ENCODE results near the gene STX7. TPM values are rescaled to one million over a fixed set of nuclear protein-coding genes. Genes with fewer than 3 reads are reported as not detected.
"Not testable (repeated sequence)": the region's sequence is repeated elsewhere in the genome, so short reads cannot be mapped to it uniquely, and the experiment has no call there.

Gene STX7, protein sequence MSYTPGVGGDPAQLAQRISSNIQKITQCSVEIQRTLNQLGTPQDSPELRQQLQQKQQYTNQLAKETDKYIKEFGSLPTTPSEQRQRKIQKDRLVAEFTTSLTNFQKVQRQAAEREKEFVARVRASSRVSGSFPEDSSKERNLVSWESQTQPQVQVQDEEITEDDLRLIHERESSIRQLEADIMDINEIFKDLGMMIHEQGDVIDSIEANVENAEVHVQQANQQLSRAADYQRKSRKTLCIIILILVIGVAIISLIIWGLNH
- total RNA-seq (10 to 100 TPM; 17.3 to 18.4 TPM), total RNA-seq (26.0 to 32.4 reads per million in 2 donors)

DNA sequence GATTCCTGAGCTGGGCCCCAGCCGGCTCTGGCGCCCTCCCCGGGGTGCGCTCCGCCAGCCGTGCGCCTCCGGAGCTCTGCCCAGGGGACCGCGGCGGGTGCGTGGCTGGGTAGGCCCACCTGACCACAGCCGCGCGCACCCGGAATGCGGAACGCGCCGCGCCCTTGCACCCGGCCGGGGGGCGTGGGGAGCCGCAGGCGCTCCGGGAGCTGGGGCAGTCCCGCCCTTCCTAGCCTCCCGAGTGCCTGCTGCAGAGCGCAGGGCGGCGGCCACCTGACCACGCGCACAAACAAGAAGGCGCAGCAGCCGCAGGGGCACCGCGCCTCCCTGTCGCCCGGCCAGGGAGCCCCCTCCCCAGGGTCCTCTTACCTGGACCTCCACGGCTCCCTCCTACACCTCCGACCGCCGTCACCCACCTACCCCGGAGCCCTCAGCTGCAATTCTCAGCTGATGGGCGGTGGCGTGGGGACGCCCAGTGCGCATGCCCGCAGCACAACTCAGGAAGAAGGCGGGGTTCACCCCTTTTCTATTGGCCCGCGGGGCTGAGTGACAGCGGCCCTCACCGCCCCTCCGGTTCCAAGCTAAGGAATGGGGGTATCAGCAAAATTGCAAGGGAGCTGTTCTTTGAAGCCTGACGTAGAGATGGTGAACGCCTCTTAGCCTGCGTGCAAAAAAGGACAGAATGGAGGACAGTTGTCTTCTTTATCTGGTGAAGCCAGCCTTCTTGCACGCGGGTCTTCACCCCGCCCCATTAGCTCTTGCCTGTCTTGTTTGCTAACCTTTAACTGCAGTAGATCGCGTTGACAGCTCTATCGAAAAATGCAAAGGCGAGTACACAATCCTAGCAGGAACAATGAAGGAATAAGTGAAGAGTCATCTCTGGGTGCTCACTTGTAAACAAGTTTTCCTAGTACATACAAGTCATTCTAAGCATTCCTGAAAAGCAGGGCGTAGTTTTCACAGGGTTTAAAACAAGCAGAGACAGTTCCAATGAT, at the start of gene STX7:
TSS of gene STX7 (minus strand) at position 479 of the 995 bp plus-strand sequence. CDS start 9,586 bp downstream, outside the sequence.
- H3K27me3 Mint-ChIP-seq: no peaks in the 10 kb centered on the region
- peaks cover 2% of the 10 kb centered on the region for H3K36me3 Mint-ChIP-seq (ENCODE audit: low read depth)

DNA sequence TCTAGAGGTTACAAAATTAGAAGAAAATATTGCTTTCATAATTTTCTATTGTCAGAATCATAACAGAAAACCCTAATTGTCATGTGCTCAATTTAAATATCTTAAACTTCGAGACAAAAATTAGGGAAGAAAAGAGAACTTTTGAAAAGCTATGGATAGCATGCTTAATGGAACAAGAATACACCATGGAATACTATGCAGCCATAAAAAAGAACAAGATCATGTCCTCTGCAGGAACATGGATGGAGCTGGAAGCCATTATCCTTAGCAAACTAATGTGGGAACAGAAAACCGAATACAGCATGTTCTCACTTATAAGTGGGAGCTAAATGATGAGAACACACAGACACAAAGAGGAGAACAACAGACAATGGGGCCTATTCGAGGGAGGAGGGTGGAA, 47.2 kb upstream of the STX7 start:
- H3K36me3 Mint-ChIP-seq (ENCODE audit: low read depth); H3K9me3 ChIP-seq (ENCODE audit: control insufficient read depth, low read length, poor library complexity, severe bottlenecking); H3K4me1 Mint-ChIP-seq; H3K27ac Mint-ChIP-seq; ATAC-seq; DNase-seq; H3K4me3 Mint-ChIP-seq: not testable (repeated sequence)
- peaks cover 40% of the 10 kb centered on the region for H3K27me3 Mint-ChIP-seq

More for the DNA sequence above, at the start of gene STX7:
- Mint-ChIP-seq H3K27ac (no peak within 1 kb of the TSS), H3K4me3 (peak within 1 kb of the TSS; percentile 98), H3K4me1 (peaks cover 30% of the 10 kb centered on the region)
- H3K9me3 ChIP-seq (ENCODE audit: control insufficient read depth, low read length, poor library complexity, severe bottlenecking): no peaks in the 10 kb centered on the region
- ATAC-seq (peak; percentile 93), DNase-seq (peak; percentile 75 to 78 (median 76))

DNA sequence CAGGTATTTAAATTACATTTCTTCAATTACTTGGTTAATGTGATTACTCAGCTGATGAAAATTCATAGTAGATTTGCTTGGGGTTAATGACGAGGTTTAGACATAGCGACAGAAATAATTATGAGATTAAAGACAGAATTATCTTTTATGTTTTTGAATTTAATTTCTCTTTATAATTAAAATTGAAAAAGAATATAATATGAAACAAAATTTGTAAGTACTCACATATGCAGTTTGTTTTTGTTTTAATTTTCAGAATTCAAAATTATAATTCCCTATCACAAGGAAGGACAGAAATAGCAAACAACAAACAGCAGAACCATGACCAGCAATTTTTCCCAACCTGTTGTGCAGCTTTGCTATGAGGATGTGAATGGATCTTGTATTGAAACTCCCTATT, 39.5 kb upstream of the STX7 start, which contains the start of gene TAAR8:
TSS of gene TAAR8 (plus strand) at position 301 of the 400 bp plus-strand sequence. CDS start at position 322, 21 bp downstream.
- no peak within 1 kb of the TSS for H3K27ac Mint-ChIP-seq
- H3K36me3 Mint-ChIP-seq (ENCODE audit: low read depth): no peaks in the 10 kb centered on the region
- no peak within 1 kb of the TSS for H3K4me3 Mint-ChIP-seq
- no peaks in the 10 kb centered on the region for H3K9me3 ChIP-seq (ENCODE audit: control insufficient read depth, low read length, poor library complexity, severe bottlenecking)
- H3K27me3 Mint-ChIP-seq: peaks cover 42% of the 10 kb centered on the region
- peaks cover 3% of the 10 kb centered on the region for H3K4me1 Mint-ChIP-seq
- ATAC-seq: no peak
- DNase-seq: no peak

DNA sequence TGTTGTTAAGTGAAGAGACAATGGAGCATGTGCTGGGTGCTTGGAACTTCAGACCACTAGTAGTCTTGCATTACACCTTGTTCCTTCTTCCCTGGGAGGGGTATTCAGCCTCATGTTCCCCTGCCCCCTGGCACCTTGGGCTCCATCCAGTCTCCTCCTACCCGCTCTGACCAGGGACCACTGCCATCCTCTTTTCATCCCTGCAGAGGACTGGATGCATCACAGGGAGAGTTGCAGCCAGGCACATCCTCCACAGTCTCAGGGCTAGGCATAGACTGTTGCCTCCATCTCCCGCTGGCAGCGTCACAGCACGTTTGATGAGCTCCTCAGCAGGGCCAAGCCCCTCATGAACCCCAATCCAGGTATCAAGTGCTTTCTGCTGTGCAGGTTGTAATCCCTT, 38.3 kb upstream of the STX7 start:
- H3K9me3 ChIP-seq (ENCODE audit: control insufficient read depth, low read length, poor library complexity, severe bottlenecking): no peaks in the 10 kb centered on the region
- peaks cover 32% of the 10 kb centered on the region for H3K27me3 Mint-ChIP-seq
- H3K36me3 Mint-ChIP-seq (ENCODE audit: low read depth): no peaks in the 10 kb centered on the region
- H3K27ac Mint-ChIP-seq: no peak overlapping the region
- ATAC-seq (no peak), DNase-seq (no peak)
- H3K4me1 Mint-ChIP-seq: peaks cover 3% of the 10 kb centered on the region
- H3K4me3 Mint-ChIP-seq: no peak overlapping the region

DNA sequence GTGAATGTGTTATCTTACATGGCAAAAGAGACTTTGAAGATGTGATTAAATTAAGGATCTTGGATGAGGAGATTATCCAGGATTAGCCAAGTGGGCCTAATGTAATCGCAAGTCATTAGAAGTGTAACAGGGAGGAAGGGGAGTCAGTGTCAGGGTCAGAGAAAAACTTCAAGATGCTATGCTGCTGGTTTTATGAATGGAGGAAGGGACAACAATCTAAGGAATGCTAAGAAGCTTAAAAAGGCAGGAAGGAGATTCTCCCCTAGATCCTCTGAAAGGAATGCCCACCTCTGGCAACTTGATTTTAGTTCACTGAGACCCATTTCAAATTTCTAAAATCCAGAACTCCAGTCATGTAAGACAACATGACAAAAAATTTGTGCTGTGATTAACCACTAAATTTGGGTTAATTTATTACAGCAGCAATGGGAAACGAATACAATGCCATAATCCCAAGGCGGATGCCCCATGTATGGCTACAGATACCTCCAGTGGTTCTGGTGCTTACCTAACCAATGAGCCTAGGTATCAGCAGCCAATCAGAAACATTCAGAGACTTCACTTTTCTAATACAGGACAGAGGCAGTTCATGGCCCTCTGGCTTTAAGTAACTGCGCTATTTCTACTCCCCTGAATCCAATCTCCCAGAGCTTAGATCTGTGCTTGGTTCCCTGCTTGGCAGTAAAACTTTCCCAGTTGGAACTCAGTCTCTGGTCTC, 36.0 kb upstream of the STX7 start:
- peaks cover 3% of the 10 kb centered on the region for H3K4me1 Mint-ChIP-seq

DNA sequence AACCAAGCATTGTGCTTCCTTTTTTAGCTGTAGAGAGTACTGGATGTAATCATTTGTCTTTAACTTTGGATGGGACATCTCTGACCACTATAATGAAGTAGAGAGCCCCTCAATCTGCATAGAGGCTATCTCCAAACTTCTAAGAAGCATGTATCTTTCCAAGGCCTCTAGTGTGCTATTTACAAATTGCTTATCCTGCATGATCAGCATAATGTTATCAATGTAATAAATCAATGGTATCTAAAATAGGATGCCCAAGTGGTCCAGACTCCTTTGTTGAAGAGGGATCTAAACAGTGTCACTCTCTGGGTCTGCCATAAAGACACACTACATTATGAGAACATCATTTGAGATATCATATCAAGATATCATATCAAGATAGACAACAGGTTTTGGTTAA, 31.9 kb upstream of the STX7 start:
- no peak for DNase-seq
- H3K9me3 ChIP-seq (ENCODE audit: control insufficient read depth, low read length, poor library complexity, severe bottlenecking): no peaks in the 10 kb centered on the region
- no peak overlapping the region for H3K27ac Mint-ChIP-seq
- H3K4me3 Mint-ChIP-seq: no peak overlapping the region
- no peak for ATAC-seq
- H3K4me1 Mint-ChIP-seq: peaks cover 3% of the 10 kb centered on the region
- H3K36me3 Mint-ChIP-seq (ENCODE audit: low read depth): no peaks in the 10 kb centered on the region
- peaks cover 44% of the 10 kb centered on the region for H3K27me3 Mint-ChIP-seq

More for the DNA sequence above, 36.0 kb upstream of the STX7 start:
- no peak overlapping the region for H3K27ac Mint-ChIP-seq
- peaks cover 36% of the 10 kb centered on the region for H3K27me3 Mint-ChIP-seq
- H3K9me3 ChIP-seq (ENCODE audit: control insufficient read depth, low read length, poor library complexity, severe bottlenecking): no peaks in the 10 kb centered on the region
- ATAC-seq (no peak), DNase-seq (no peak)
- no peak overlapping the region for H3K4me3 Mint-ChIP-seq
- H3K36me3 Mint-ChIP-seq (ENCODE audit: low read depth): no peaks in the 10 kb centered on the region

DNA sequence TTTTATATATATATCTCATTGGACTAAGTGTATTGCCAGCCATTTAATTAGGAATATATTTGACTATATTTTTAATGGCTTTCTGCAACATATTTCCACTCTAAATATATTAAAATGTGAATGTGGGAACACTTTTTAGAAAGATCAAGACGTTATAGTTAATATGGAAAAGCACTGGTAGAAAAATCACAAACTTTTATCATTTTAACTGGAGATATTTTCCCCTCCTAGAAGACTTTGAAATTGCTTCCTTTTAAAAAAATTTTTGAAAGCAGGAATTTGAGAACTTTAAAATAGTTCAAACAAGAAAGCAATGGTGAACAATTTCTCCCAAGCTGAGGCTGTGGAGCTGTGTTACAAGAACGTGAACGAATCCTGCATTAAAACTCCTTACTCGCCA, 25.1 kb upstream of the STX7 start, which contains the start of gene TAAR9:
TSS of gene TAAR9 (plus strand) at position 301 of the 400 bp plus-strand sequence. CDS start at position 314, 13 bp downstream.
- peaks cover 3% of the 10 kb centered on the region for H3K4me1 Mint-ChIP-seq
- no peak within 1 kb of the TSS for H3K4me3 Mint-ChIP-seq
- no peaks in the 10 kb centered on the region for H3K9me3 ChIP-seq (ENCODE audit: control insufficient read depth, low read length, poor library complexity, severe bottlenecking)
- H3K36me3 Mint-ChIP-seq (ENCODE audit: low read depth): peaks cover 2% of the 10 kb centered on the region
- ATAC-seq (no peak), DNase-seq (no peak)
- no peak within 1 kb of the TSS for H3K27ac Mint-ChIP-seq
- H3K27me3 Mint-ChIP-seq: peaks cover 51% of the 10 kb centered on the region

DNA sequence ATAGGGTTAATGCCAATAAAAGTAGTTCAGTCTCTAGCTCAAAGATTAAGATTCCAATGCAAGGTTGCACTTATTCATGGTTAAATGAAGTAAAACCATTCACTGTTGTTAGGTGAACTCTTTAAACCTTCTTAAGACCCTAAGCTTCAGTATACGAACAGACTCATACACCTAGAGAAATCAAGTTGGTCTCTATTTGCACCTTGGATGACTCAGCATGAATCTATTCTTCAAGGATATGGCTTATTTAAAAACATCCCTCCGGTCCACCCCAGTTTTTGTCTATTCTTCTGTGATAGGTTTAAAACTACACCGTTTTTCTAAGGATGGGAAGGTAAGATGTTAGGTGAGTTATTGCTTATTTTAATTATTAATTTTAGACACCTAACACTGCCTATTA, 24.2 kb upstream of the STX7 start:
- peaks cover 3% of the 10 kb centered on the region for H3K4me1 Mint-ChIP-seq
- no peak overlapping the region for H3K4me3 Mint-ChIP-seq
- H3K27ac Mint-ChIP-seq: no peak overlapping the region
- no peak for ATAC-seq
- no peak for DNase-seq
- H3K36me3 Mint-ChIP-seq (ENCODE audit: low read depth): peaks cover 2% of the 10 kb centered on the region
- H3K9me3 ChIP-seq (ENCODE audit: control insufficient read depth, low read length, poor library complexity, severe bottlenecking): no peaks in the 10 kb centered on the region
- H3K27me3 Mint-ChIP-seq: peaks cover 51% of the 10 kb centered on the region

DNA sequence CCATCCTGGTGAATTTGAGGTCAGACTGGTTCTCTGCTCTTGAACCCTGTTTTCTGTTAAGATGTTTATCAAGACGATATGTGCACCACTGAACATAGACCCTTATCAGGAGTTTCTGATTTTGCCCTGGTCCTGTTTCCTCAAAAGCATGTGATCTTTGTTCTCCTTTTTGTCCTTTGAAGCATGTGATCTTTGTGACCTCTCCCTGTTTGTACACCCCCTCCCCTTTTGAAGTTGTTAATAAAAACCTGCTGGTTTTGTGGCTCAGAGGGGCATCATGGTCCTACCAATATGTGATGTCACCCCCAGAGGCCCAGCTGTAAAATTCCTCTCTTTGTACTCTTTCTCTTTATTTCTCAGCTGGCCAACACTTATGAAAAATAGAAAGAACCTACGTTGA, 21.6 kb upstream of the STX7 start:
- H3K36me3 Mint-ChIP-seq (ENCODE audit: low read depth); H3K9me3 ChIP-seq (ENCODE audit: control insufficient read depth, low read length, poor library complexity, severe bottlenecking); DNase-seq; ATAC-seq; H3K4me1 Mint-ChIP-seq; H3K27ac Mint-ChIP-seq; H3K4me3 Mint-ChIP-seq: not testable (repeated sequence)
- H3K27me3 Mint-ChIP-seq: peaks cover 35% of the 10 kb centered on the region

DNA sequence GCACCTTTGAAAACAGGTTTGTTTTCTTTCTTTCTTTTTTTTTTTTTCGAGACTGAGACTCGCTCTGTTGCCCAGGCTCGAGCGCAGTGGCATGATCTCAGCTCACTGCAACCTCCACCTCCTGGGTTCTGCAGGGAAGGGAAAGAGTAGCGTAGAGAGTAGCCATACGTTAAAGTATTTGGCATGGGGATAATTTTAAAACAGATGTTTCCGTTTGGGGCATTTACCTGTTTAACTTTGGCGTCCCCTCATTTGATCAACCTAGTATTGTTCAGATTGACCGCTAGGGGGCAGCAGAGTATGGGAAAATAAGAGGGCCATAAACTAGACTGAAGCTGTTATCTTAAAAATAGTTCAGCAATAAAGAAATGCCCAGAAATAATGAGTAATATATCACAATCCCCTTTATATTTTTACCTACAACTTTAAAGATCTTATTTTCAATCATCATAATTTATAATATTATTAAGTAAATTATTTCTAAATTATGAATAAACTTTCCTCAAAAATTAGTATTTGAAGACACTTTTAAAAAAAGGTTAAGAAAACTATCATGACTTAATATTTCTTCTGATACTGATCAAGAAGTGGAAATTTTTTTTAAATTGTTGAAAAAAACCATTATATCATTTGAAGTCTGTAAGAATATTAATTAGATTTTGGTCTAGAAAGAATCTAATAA, 17.5 kb upstream of the STX7 start:
- Mint-ChIP-seq H3K27me3 (peaks cover 32% of the 10 kb centered on the region), H3K36me3 (ENCODE audit: low read depth) (peaks cover 2% of the 10 kb centered on the region), H3K4me3 (no peak overlapping the region), H3K4me1 (no peaks in the 10 kb centered on the region), H3K27ac (no peak overlapping the region)
- DNase-seq (peak; percentile 37 to 50 (median 41)), ATAC-seq (peak; percentile 85)
- no peaks in the 10 kb centered on the region for H3K9me3 ChIP-seq (ENCODE audit: control insufficient read depth, low read length, poor library complexity, severe bottlenecking)

DNA sequence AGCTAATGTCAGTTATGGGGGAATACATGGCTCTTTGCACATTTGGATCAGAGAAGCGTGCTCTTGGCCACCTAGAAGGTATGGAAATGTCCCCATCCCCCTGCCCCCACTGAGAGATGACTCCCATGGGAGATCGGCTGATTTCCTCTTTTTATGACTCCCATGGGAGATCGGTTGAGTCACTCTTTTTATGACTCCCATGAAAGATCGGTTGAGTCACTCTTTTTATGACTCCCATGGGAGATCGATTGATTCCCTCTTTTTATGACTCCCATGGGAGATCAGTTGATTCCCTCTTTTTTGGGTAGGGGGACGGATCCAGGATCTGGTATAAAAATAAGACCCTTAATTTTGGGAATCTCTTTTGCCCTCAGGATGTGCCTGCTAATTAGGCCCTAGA, 14.9 kb upstream of the STX7 start:
- H3K9me3 ChIP-seq (ENCODE audit: control insufficient read depth, low read length, poor library complexity, severe bottlenecking): no peaks in the 10 kb centered on the region
- Mint-ChIP-seq H3K27ac (no peak overlapping the region), H3K4me3 (no peak overlapping the region), H3K4me1 (no peaks in the 10 kb centered on the region), H3K36me3 (ENCODE audit: low read depth) (no peaks in the 10 kb centered on the region), H3K27me3 (peaks cover 47% of the 10 kb centered on the region)
- ATAC-seq (no peak), DNase-seq (no peak)

DNA sequence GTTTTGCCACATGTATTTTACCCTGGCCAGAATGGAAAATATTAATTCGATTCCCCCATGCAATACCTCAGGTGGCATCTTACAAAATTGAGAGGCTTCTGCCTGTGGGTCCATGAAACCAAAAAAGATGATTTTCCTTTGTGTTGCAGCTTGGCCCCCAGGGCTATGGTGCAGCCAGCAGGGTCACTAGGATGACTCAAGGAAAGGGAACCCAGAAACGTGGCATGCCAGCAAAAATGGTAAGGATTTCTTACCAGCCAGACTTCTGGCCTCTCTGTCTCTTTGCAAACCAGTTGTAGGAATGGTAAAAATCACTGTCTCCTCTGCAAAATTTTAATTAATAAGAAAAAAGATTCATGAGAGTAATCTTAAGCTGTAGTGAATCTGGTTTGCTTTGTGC, 13.5 kb upstream of the STX7 start:
- no peaks in the 10 kb centered on the region for H3K4me1 Mint-ChIP-seq

More for the DNA sequence above, 13.5 kb upstream of the STX7 start:
- H3K36me3 Mint-ChIP-seq (ENCODE audit: low read depth): no peaks in the 10 kb centered on the region
- DNase-seq: no peak
- no peak overlapping the region for H3K4me3 Mint-ChIP-seq
- H3K27ac Mint-ChIP-seq: no peak overlapping the region
- ATAC-seq: no peak
- H3K9me3 ChIP-seq (ENCODE audit: control insufficient read depth, low read length, poor library complexity, severe bottlenecking): no peaks in the 10 kb centered on the region
- H3K27me3 Mint-ChIP-seq: peaks cover 48% of the 10 kb centered on the region

All from T-helper 17 cell (primary cell).